HG02943 (cell line): Measurements from ENCODE around the gene HIBCH.
"Not testable (repeated sequence)": the region's sequence is repeated elsewhere in the genome, so short reads cannot be mapped to it uniquely, and the experiment has no call there.

ENCODE experiments used
- ATAC-seq: cut with Tn5 transposase; IDR thresholded peaks from one replicate; pipeline ENCODE4 v1.9.1; 2021; ENCODE audit warnings: mild to moderate bottlenecking, low read depth, moderate library complexity; ENCODE audit not compliant: unreplicated experiment

The HIBCH gene

GRCh38 chr2:190165491-190165890 lies 154.1 kb downstream of the HIBCH start:
- no peak for ATAC-seq

- ATAC-seq: no peak
These were observed 156.8 kb downstream of the HIBCH start for GRCh38 chr2:190162851-190163250.

GRCh38 chr2:190159453-190159852 lies 160.2 kb downstream of the HIBCH start:
- ATAC-seq: no peak

GRCh38 chr2:190158798-190159434 lies 160.7 kb downstream of the HIBCH start:
- no peak for ATAC-seq

GRCh38 chr2:190157613-190158528 lies 161.8 kb downstream of the HIBCH start:
- ATAC-seq: not testable (repeated sequence)

GRCh38 chr2:190156530-190157212 lies 163.0 kb downstream of the HIBCH start:
- ATAC-seq: no peak
